OCI-LY1 (cell line): ENCODE results near the gene RASSF4.

Experiments used
- H2AFZ ChIP-seq: fragments of 200-600 bp; sonication (generic), shearing (Covaris generic); 2 replicates; pipeline ENCODE4 v1.6.0; 2014; ENCODE audit warnings: antibody characterized with exemption, mild to moderate bottlenecking, low read length
- H3F3A ChIP-seq: fragments of 200-600 bp; sonication (generic), shearing (Covaris generic); 2 replicates; pipeline ENCODE4 v1.6.0; 2014; ENCODE audit warnings: mild to moderate bottlenecking, antibody characterized with exemption, low read length, moderate library complexity; ENCODE audit not compliant: insufficient read depth
- H3K27ac ChIP-seq: fragments of 200-600 bp; sonication (generic); 2 replicates; pipeline ENCODE4 v1.5.1; 2014; ENCODE audit warnings: low read length, mixed run types, mild to moderate bottlenecking, low read depth; ENCODE audit not compliant: poor library complexity, severe bottlenecking
- H3K27me3 ChIP-seq: fragments of 200-600 bp; sonication (generic); 2 replicates; pipeline ENCODE4 v1.6.0; 2014; ENCODE audit warnings: antibody characterized with exemption, mild to moderate bottlenecking, low read length, moderate library complexity; ENCODE audit not compliant: insufficient read depth
- H3K36me3 ChIP-seq: fragments of 200-600 bp; sonication (generic); 2 replicates; pipeline ENCODE4 v1.6.1; 2014; ENCODE audit warnings: mild to moderate bottlenecking, antibody characterized with exemption, low read length, moderate library complexity, mixed read lengths; ENCODE audit not compliant: insufficient read depth
- H3K4me1 ChIP-seq: fragments of 200-600 bp; sonication (generic); 2 replicates; pipeline ENCODE4 v1.5.1; 2014; ENCODE audit warnings: mild to moderate bottlenecking, low read length, moderate library complexity; ENCODE audit not compliant: insufficient read depth, severe bottlenecking
- H3K4me2 ChIP-seq: fragments of 200-600 bp; sonication (generic), shearing (Covaris generic); 2 replicates; pipeline ENCODE4 v1.6.1; 2014; ENCODE audit warnings: low read length
- H3K4me3 ChIP-seq: fragments of 200-600 bp; sonication (generic); 2 replicates; pipeline ENCODE4 v1.5.1; 2014; ENCODE audit warnings: low read length, low read depth, mild to moderate bottlenecking, mixed read lengths; ENCODE audit not compliant: poor library complexity, severe bottlenecking
- H3K79me2 ChIP-seq: fragments of 200-600 bp; shearing (Covaris generic); 2 replicates; pipeline ENCODE4 v1.6.1; 2016; ENCODE audit warnings: mixed run types, low read length, mixed read lengths; ENCODE audit not compliant: insufficient read depth
- H3K9ac ChIP-seq: fragments of 200-600 bp; sonication (generic), shearing (Covaris generic); 2 replicates; pipeline ENCODE4 v1.6.1; 2014; ENCODE audit warnings: mild to moderate bottlenecking, low read length, mixed read lengths
- H3K9me2 ChIP-seq: fragments of 200-600 bp; sonication (generic), shearing (Covaris generic); 2 replicates; pipeline ENCODE4 v1.6.1; 2014; ENCODE audit warnings: low read depth, mild to moderate bottlenecking, low read length, mixed read lengths
- H3K9me3 ChIP-seq: fragments of 200-600 bp; shearing (Covaris generic); 2 replicates; pipeline ENCODE4 v1.6.1; 2014; ENCODE audit warnings: low read length, mixed read lengths
- H4K20me1 ChIP-seq: fragments of 200-600 bp; sonication (generic), shearing (Covaris generic); 2 replicates; pipeline ENCODE4 v1.6.0; 2016; ENCODE audit warnings: mild to moderate bottlenecking, low read length; ENCODE audit not compliant: insufficient read depth
- CTCF ChIP-seq: fragments of 200-600 bp; sonication (generic), shearing (Covaris generic); IDR thresholded peaks from 2 replicates; pipeline ENCODE4 v1.5.1; 2017; ENCODE audit warnings: mild to moderate bottlenecking, antibody characterized with exemption, low read length, moderate library complexity, mixed read lengths
- EZH2 ChIP-seq: fragments of 200-600 bp; sonication (generic), shearing (Covaris generic); IDR thresholded peaks from 2 replicates; pipeline ENCODE4 v1.8.0; 2017; ENCODE audit warnings: borderline replicate concordance, mixed run types, mild to moderate bottlenecking, antibody characterized with exemption, low read length, moderate library complexity, mixed read lengths

The RASSF4 gene

GRCh38 chr10:44991571-44991970, 32.0 kb downstream of the RASSF4 start:
- no peaks in the 10 kb centered on the region for H3K4me1 ChIP-seq
- H3F3A ChIP-seq, result no peaks in the 10 kb centered on the region
- no peak overlapping the region for H2AFZ ChIP-seq
- H3K4me2 ChIP-seq, result no peak overlapping the region
- H3K27me3 ChIP-seq, result 0 out of 2 replicates have a peak, but pooled peaks cover 3% of the 10 kb centered on the region
- H3K79me2 ChIP-seq, result no peaks in the 10 kb centered on the region
- no peak overlapping the region for H3K27ac ChIP-seq
- H4K20me1 ChIP-seq, result no peaks in the 10 kb centered on the region
- no peaks in the 10 kb centered on the region for H3K9me2 ChIP-seq
- no peak overlapping the region for H3K4me3 ChIP-seq
- H3K36me3 ChIP-seq, result no peaks in the 10 kb centered on the region
- H3K9ac ChIP-seq, result no peak overlapping the region
- no peak for TF ChIP-seq CTCF
- no peak for TF ChIP-seq EZH2
- no peaks in the 10 kb centered on the region for H3K9me3 ChIP-seq

GRCh38 chr10:44992070-44992731, 32.6 kb downstream of the RASSF4 start:
- Histone ChIP-seq H4K20me1 (no peaks in the 10 kb centered on the region), H3F3A (no peaks in the 10 kb centered on the region), H2AFZ (no peak overlapping the region), H3K36me3 (no peaks in the 10 kb centered on the region), H3K9me3 (no peaks in the 10 kb centered on the region), H3K79me2 (no peaks in the 10 kb centered on the region), H3K4me2 (no peak overlapping the region), H3K4me1 (no peaks in the 10 kb centered on the region), H3K9ac (no peak overlapping the region), H3K4me3 (no peak overlapping the region), H3K27ac (no peak overlapping the region), H3K27me3 (0 out of 2 replicates have a peak, but pooled peaks cover 3% of the 10 kb centered on the region), H3K9me2 (no peaks in the 10 kb centered on the region)
- TF ChIP-seq CTCF (no peak), EZH2 (no peak)

- no peaks in the 10 kb centered on the region for H3F3A ChIP-seq
- H3K4me1 ChIP-seq, result no peaks in the 10 kb centered on the region
- H3K4me3 ChIP-seq, result no peak overlapping the region
- H3K4me2 ChIP-seq, result no peak overlapping the region
- H2AFZ ChIP-seq, result no peak overlapping the region
- H3K27ac ChIP-seq, result no peak overlapping the region
- H3K79me2 ChIP-seq, result no peaks in the 10 kb centered on the region
- H3K9me3 ChIP-seq, result no peaks in the 10 kb centered on the region
- H4K20me1 ChIP-seq, result no peaks in the 10 kb centered on the region
- no peaks in the 10 kb centered on the region for H3K9me2 ChIP-seq
- no peak for TF ChIP-seq EZH2
- no peak for TF ChIP-seq CTCF
- H3K27me3 ChIP-seq, result 0 out of 2 replicates have a peak, but pooled peaks cover 3% of the 10 kb centered on the region
- no peak overlapping the region for H3K9ac ChIP-seq
- H3K36me3 ChIP-seq, result no peaks in the 10 kb centered on the region
Observed at GRCh38 chr10:44992732-44993225, 33.2 kb downstream of the RASSF4 start.
